HG03378 (cell line): ENCODE results near the gene SLX4IP.

Experiments
- ATAC-seq: cut with Tn5 transposase; IDR thresholded peaks from one replicate; pipeline ENCODE4 v1.9.1; 2021; ENCODE audit warnings: mild to moderate bottlenecking, moderate library complexity; ENCODE audit not compliant: unreplicated experiment

The SLX4IP gene

DNA sequence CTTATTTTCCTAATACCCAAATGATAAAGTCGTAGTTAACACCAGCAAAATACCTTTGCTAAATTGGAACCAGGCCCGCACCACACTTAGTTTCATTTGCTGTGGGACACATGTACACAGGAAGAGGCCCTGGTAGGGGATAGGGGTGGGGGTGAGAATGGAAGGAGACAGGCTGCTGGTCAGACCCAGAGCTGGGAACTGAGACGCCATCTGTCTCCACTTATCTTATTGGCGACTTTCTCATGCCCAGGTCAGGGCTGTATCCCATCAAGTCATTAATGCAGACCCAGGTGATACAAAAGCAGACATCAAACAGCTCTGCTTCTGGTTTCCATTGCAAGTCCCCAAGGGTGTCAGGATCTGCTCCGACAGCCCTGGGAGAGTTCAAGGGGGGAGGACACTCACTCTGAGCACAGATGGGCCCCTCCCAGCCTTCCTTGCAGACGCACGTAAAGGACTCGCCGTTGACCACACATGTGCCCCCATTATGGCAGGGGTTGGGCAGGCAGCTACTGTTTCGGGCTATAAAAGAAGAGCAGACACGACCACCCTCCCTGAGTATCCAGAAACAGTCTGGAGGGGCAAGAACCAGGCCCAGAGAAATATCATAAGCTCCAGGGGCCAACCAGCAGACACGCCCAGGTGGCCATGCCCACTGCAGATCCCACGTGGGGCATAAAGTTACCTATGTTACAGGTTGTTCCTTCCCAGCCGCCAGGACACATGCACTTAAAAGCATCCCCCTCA, 209.5 kb downstream of the SLX4IP start:
- no peak for ATAC-seq

GRCh38 chr20:10645205-10645570, 210.1 kb downstream of the SLX4IP start:
- no peak for ATAC-seq

GRCh38 chr20:10646006-10646405, 210.9 kb downstream of the SLX4IP start:
- ATAC-seq, result no peak

DNA sequence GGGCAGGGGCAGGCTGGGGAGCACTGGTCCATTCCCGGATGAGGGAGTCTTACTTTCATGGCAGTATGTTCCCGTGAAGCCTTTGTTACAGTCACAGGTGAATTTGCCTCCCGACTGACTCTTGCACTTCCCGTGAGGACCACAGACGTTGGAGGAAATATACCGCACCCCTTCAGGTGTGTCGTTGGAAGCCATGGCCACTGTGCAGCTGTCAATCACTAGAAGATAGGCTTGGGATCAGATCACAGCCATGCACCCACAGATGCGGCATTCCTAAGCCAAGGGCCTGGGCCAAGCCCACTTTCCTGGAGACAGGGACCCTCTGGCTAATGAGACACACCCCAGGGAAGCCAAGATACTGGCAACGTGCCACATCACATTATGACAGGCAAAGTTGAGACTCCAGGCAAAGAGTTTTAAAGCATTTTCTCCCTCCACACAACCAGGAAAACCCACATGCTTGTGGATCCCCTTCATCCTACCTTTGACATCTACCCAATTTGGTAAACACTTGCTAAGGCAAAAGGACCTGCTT, 211.8 kb downstream of the SLX4IP start:
- no peak for ATAC-seq

- ATAC-seq, result no peak
Measured at GRCh38 chr20:10647471-10647870, 212.4 kb downstream of the SLX4IP start.

DNA sequence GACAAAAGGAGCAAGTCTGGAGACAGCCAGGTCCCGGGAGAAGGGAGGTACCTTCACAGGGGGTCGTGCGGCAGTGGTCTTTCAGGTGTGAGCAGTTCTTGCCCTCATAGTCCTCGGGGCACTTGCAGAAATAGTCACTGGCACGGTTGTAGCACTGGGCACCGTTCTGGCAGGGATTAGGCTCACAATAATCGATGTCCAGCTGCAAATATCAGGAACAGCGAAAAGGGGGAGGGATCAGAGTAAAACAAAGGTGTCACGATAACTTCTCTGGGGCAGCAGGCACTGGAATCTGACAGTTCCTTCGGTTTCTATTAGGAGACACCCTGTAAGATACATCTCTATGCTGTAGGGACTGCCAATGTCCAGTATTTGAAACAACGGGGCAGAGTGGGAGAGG, 212.8 kb downstream of the SLX4IP start:
- no peak for ATAC-seq

GRCh38 chr20:10648651-10649050, 213.5 kb downstream of the SLX4IP start:
- no peak for ATAC-seq

DNA sequence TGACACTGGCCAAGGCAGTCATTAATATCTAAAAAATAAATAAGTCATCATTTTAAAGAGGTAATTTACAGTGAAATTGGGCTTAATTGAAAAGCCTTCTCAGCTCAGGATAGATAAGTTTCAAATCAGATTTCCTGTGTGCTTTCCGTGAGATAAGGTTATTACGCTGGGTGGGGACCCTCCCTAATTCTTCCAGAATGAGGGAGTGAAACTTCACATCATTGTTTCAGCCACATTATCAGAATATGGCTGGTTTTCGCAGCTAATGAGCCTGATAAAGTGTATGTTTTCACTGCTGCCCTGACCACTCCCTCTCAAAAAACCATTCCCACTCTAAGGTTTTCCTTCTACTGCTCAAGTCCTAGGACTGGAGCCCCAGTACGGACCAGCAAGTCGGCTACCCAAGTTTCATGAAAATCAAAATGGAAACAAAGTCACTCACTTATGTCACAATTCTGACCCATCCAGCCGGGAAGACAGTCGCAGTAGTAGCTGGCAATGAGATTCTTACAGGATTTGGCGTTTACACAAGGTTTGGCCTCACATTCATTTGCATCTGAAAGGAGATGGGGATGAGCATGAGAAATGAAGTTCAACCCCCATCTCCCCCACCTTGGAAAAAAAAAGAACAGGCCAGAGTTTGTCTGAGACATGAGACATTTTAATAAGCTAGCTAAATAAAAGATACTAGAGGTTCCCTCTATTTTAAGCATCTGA, 214.1 kb downstream of the SLX4IP start:
- ATAC-seq, result no peak

GRCh38 chr20:10649797-10650160, 214.7 kb downstream of the SLX4IP start:
- ATAC-seq, result no peak

DNA sequence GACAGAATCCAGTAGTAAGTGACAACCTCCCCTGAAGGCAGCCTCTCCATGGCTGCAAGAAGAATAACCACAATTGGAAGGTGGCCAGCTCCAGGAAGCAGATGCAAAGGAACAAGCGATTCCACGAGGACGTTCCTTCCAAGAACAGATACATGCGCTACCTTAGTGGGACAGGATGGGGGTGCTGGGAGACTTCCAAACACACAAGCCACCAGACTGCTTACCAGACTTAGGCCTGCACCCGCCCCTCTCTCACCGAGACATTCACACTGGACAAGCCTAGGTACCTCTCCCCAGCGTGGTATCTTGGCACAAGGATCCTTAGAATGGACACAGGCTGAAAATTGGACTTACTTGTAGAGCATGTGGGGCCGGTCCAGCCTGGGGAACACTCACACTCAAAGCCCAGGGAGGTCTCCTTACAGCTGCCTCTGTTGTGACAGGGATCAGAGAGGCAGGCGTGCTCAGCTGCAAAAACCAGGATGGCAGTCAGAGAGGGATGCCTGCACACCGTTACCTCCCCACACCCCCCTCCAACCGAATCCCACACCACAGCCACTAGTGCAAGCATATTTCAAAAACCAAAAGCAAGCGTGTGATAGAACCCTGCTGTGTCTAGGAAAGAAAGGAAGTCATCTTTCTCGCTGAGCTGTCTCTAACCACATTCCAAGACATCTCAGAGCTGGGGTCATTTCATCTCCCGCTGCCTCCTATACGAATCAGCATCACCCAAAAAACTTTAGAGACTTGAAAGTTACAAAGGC, 216.3 kb downstream of the SLX4IP start:
- ATAC-seq, result no peak

DNA sequence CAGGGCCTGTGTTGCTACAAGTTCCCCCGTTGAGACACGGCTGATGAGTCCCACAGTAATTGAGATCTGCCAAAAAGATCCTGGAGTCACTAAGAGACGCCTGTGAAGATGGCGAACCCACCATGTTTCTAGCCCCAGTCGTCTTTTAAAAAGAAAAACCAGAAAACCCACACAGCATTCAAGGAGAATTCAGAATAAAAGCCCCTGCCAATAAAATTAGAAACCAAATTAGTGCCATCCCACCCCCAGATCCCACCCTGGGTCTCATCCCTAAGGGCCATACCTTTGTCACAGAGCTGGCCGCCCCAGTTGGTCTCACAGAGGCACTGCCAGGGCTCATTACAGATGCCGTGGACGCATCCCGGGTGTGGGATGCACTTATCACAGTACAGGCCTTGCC, 217.1 kb downstream of the SLX4IP start:
- no peak for ATAC-seq

- ATAC-seq, result no peak
Measured at GRCh38 chr20:10652660-10653261, 217.7 kb downstream of the SLX4IP start.

DNA sequence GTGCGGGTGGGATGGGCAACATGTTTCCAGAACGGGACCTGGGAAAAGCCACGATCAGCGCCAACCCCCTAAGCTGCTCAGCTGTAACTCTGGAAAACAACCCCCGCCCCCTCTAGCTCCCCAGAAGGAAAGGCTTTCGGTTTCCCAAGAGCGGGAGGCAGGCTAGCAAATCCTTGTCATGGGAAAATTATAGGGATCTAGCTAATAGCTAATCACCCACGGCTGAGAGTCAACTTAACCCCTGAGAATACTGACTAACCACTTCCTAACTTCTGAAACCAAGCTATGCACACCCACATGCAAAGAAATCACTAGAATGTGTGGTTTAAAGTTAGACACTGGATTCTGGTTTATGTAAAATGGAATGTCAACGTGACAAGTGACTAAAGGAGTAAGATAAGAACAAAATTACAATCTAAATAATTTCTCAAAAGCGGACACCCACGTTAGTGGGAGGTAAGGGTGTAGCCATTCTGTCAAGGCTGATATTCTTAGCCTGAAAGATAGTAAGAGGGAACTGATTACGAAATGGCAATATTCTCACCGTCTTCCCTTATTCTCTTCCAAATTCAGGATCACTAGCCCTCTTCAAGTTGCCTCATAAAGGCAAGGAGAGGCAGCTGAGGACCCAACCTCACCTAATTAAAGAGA, 218.6 kb downstream of the SLX4IP start:
- ATAC-seq, result peak; percentile 53

GRCh38 chr20:10654250-10654610, 219.1 kb downstream of the SLX4IP start:
- ATAC-seq, result no peak

- ATAC-seq, result peak; percentile 85
Measured at GRCh38 chr20:10654630-10655029, 219.5 kb downstream of the SLX4IP start.

- no peak for ATAC-seq
Measured at GRCh38 chr20:10655720-10656669, 220.9 kb downstream of the SLX4IP start.

- no peak for ATAC-seq
Measured at GRCh38 chr20:10657453-10657852, 222.3 kb downstream of the SLX4IP start.

DNA sequence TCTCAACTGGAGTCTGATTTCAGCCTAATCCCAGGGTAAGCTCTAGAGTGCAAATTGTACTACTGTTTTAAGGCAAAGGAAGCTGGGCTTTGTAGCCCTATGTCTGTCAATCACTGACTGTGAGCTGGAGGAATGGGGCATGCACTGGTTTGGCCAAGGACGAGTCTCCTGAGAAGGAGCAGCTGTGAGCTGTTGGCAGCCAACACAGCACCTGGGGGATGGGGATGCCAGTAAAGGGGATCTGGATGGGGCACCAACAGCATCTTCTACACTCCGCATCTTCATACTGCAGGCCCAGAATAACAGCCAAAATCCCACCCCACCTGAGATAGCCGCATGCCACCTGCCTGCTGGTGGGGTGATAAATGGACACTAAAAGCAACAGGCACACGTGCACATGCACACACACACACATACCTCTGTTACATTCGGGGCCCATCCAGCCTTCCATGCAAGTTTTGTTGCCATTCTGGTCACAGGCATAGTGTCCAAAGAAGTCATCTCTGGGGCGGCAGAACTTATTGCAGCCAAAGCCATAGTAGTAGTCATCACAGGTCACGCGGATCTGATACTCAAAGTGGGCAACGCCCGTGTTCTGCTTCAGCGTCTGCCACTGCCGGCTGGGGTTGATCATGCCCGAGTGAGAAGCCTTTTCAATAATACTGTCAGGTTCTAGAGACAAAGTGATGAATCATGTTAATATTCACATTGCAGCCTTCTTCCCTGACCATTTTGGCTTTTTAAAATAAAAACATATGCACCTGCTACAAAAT, 223.1 kb downstream of the SLX4IP start:
- ATAC-seq, result no peak
